NAMALWA (cell line): ENCODE measurements around the gene ATXN7.

ENCODE experiments used
- DNase-seq: peaks from one replicate; pipeline ENCODE4 v3.0.0-alpha.2; 2015; ENCODE audit warnings: low spot score

Gene ATXN7

DNA sequence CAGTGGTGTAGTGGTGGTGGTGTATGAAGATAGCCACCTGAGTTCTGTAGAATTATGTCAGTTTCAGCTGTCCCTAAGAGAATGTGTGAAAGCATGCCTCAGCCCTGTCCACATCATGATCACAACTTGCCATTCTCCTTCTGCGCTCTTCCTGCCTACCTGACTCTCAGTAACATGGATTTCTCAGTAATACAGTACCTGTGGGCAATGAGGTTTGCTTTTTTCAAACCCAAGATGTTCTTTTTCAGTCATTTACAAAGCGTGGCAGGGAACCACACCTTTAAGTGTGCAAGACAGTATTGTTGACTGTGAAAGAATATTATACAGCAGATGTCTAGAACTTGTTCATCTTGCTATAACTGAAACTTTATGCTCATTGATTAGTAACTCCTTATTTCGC is 120.7 kb downstream of the ATXN7 start:
- no peak for DNase-seq

GRCh38 chr3:63986146-63986545 is 122.5 kb downstream of the ATXN7 start:
- DNase-seq = no peak

GRCh38 chr3:63986831-63987230 is 123.2 kb downstream of the ATXN7 start:
- DNase-seq = no peak

DNA sequence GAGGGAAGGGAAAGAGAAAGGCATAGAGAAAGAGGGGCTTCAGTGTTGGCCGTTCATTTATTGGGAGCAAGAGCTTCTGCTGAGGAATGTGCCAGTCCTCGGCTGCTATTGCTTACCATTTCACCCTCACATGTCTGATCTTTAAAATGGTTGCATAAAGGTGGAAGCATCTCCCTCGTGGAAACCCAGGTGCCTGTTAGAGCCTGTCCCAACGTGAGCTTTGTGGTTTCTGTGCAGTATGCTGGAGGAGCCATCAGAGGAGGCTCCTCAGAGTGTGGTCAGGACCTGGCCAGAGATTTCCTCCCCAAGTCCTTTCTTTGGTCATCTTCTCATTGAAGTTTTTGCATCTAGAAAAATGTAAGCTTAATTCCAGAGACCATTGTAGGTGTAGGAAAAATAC is 125.3 kb downstream of the ATXN7 start:
- no peak for DNase-seq

- DNase-seq = no peak
Observed at GRCh38 chr3:63990204-63990603, 126.5 kb downstream of the ATXN7 start.

DNA sequence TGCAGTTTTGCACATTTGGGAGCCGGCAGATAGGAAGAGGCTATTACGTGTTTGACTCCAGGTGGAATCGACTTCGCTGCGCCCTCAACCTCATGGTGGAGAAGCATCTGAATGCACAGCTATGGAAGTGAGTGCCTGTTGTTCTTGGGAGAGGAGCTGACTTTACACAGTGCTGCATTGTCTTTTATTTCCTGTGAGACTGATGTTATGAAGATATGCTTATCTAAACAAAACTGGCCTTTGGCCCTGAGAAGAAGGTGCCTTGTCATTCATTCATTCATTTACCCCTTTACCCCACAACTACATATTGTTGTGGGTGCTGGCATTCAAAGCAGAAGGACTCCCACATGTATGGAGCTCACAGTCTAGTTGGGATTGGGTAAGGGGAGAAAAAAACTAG is 127.1 kb downstream of the ATXN7 start:
- no peak for DNase-seq

GRCh38 chr3:63991666-63992065 is 128.0 kb downstream of the ATXN7 start:
- DNase-seq = no peak

GRCh38 chr3:63992516-63993209 is 129.0 kb downstream of the ATXN7 start:
- DNase-seq = no peak

DNA sequence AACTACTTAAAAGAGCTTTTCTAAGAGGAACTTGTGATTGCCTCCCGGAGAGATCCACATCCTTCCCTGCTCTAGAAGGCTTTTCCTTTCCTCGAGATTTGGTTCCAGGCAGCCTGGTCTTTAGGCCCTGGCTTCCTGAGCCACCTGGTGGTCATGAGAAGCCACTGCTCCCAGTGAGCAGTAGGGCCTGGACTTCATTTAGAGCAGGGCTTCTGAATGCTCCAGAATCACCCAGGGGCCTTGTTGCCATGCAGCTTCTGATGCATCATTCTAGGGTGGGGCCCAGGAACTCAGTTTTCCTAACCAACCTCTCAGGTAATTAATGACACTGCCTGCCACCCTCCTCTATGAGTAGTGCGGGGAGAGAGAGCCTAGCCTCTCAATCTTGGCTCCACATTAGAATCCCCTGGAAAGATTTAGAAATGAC is 130.0 kb downstream of the ATXN7 start:
- DNase-seq = peak; percentile 54

DNA sequence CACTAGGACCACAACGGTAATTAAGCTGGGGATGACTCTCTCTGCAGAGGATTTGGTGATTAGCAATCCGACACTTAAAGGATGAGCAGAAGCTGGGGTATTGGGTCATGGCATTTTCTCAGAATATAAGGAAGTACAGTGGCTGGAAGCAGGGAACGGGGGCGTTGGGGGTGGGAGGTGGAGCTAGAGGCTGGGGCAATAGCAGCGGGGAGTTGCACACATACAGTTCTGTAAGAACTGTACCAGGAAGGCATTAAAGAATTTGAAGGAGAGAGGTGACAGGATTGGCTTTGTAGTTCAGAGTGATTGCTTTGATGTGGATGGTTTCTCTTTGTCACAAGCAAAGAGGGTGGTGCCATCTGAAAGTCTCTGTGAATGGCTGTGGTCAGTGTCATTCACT is 131.4 kb downstream of the ATXN7 start:
- no peak for DNase-seq

GRCh38 chr3:63998852-63999754 is 135.4 kb downstream of the ATXN7 start:
- no peak for DNase-seq

DNA sequence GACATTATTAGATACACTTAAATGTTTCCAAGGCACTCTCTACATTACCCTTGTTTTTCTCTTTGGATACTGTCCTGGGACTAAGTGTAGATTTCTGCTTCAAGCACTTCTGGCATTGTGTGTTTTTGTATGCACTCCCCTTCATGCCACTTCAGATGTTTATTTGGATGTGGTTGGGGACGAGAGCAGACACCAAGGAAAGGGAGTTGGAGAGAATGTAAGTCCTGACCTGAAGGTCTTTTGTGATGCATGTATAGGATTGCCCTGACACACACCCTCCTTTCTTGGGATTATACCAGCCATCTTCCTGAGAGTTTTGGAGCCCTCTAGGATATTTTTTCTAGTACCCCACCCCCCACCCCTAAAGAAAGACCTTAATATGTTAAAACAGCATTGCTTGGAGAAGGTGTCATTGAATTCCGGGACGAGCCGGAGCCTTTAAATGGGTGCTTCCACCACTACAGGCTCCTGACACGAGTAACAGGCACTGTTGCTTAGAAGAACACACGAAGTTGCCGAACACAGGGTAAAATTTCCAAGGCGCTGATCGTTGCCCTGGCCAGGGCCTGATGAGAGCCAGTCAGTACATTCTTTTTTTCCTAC is 136.9 kb downstream of the ATXN7 start:
- DNase-seq = no peak

DNA sequence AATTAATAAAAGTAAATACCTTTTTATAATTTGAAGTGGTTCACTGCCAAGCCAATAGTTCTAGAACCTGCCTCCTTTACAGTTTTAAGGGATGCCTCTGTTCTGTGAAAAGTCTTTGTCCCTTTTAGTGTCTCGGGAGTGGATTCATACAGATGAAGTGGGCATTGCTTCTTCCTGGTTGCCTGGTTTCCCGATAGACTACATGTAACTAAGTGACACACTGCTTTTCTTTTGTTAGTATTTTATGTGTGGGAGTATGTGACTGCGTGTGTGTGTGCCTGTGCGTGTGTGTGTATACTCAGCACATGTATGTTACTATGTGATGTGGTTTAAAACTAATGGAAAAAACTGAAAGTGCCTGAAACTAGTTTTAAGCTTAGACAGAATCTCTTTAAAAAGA is 138.6 kb downstream of the ATXN7 start:
- no peak for DNase-seq

DNA sequence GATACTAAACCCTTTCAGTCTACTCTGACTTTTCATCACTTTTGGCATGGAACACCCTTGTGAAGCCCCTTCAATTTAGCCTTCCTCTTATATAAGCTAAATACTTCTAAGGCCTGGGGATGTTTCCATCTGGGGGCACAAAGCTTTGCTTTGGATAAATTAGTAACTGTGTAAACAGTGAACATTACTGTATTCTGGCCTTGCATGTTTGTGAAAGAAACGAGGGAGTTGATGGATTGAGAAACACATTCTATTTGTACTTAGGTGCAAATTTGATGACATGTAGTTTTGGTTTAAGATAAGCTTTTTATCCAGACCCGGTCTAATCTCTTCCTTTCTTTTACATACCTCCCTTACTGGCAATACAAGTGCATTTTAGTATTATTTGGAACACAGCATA is 139.9 kb downstream of the ATXN7 start:
- no peak for DNase-seq

GRCh38 chr3:64008017-64008416 is 144.3 kb downstream of the ATXN7 start:
- no peak for DNase-seq

DNA sequence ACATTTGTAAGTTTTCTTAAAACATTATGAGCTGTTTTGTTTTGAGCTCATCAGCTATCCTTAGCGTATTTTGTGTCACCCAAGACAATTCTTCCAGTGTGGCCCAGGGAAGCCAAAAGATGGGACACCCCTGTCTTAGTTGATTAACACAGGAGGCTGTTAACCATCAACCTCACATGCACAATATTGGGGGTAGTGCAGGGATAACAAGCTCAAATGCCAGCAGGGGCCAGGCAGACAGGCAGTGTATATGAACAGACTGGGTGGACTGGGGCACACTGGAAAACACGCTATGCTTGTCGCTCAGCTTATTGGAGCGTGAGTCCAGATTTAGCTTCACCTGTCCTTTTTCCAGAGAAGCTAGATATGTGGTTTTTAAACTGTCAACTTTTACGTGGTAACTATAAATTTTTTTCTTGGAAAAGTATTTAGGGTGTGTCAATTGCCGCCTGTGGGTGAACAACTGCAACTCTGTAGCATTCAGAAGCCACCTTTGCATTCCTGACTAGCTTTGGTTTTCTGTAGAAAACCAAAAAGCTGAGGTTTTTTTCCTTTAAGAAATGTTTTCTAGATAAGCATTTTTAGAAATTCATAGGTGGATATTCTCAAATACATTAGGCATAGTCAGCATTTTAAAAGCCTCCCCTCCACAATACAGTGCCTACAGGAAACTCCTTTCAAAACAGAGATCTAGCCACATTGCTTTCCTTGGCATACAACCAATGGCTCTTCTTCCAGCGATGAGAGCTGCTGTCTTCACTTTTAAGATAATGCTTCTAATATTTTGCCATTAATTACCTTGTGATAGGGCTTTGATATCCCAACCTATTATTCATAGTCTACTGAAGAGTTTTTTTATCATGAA is 145.1 kb downstream of the ATXN7 start:
- no peak for DNase-seq

- no peak for DNase-seq
Observed at GRCh38 chr3:64009528-64009927, 145.9 kb downstream of the ATXN7 start.

DNA sequence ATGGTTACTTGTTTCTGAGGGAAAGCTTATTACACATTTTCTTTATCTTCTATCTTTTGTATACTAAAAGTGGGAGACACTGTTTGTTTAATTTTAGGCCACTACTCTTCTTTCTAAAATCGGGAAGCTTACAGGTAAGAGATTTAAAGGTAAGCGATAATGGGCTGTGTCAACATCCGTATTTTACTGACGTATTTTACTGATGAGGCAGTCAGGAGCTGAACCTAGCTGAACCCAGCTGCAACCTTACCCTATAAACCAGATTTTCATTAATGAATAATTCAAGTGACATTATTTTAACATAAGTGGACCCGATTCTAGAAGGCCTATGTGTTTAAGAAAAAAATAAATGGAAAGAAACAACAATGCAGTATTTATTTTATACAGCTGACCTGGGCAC is 146.5 kb downstream of the ATXN7 start:
- DNase-seq = no peak

DNA sequence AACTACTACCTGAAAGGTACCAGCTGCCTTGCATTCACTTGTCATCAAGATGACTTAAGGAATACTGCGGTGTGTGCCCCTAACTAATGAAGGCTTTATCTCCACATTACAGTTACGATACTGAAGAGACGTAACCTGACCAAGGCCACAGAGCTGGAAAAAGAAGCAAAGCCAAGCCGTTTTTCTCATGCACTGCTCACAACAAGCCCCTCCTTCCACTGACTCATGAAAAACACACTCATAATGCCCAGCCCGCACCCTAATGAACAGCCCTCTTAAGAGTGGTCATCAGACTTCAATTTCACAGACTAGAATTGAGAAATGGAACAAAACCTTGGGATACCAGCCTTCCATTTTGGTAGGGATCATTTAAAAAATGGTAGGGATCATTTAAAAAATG is 148.0 kb downstream of the ATXN7 start:
- no peak for DNase-seq

- no peak for DNase-seq
Observed at GRCh38 chr3:64016941-64017620, 153.4 kb downstream of the ATXN7 start.

DNA sequence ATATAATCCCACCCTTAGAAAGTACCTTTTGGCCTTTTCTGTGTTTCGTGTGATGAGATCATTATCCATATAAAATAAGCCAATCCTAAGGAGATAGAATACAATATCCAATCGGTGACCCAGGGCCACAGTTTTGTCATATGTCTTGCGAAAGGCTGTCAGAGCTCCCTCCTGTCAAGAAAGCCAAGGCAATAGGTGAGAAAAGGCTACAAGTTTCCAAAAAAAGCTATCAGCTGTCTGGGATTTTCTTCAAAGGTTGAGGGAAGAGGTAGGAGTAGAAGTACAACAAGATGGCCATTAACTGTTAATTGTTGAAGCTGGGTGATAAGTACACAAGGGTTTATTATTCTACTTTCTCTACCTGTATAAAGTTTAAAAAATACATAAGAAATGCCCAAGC is 155.6 kb downstream of the ATXN7 start:
- no peak for DNase-seq

- DNase-seq = no peak
Observed at GRCh38 chr3:64019879-64020278, 156.2 kb downstream of the ATXN7 start.
